ENCODE data around the gene CNIH2. TPM values are rescaled to one million over a fixed set of nuclear protein-coding genes. Genes with fewer than 3 reads are reported as not detected.
"Not testable (repeated sequence)": the region's sequence is repeated elsewhere in the genome, so short reads cannot be mapped to it uniquely, and the experiment has no call there.

The CNIH2 gene
- total and polyA plus RNA-seq, 2 experiments from 2014 or later: 4.3 to 9.2 TPM

GRCh38 chr11:66275984-66276612 is 1.9 kb upstream of the CNIH2 start (continued):
- TF ChIP-seq CTCF (conservative IDR thresholded peaks at IDR 0.05; ENCODE audit: low read depth in 2 of 2) (no peak), ETS1 (IDR thresholded peaks at IDR 0.05) (no peak), ZNF114 (CRISPR knock-in tag; IDR thresholded peaks at IDR 0.05) (no peak)

GRCh38 chr11:66276619-66277018 is 1.4 kb upstream of the CNIH2 start:
- ATAC-seq; H3F3A ChIP-seq (replicated peaks; ENCODE audit: low read depth); H3K4me1 ChIP-seq (ENCODE audit: insufficient read depth); H3K4me3 ChIP-seq; H2AFZ ChIP-seq; H3K27ac ChIP-seq (ENCODE audit: low read depth); H3K79me2 ChIP-seq (replicated peaks; ENCODE audit: insufficient read depth); H3K4me2 ChIP-seq; H3K9me2 ChIP-seq (ENCODE audit: insufficient read depth); H3K27me3 ChIP-seq (ENCODE audit: insufficient read depth); H4K20me1 ChIP-seq (replicated peaks; ENCODE audit: insufficient read depth); H3K27ac Mint-ChIP-seq; H3K9me3 Mint-ChIP-seq; H3K36me3 ChIP-seq (ENCODE audit: insufficient read depth); DNase-seq (ENCODE audit: low spot score); H3K4me3 Mint-ChIP-seq: not testable (repeated sequence)
- H3K36me3 Mint-ChIP-seq (ENCODE audit: low read depth): peaks cover 27% of the 10 kb centered on the region
- H3K27me3 Mint-ChIP-seq (ENCODE audit: insufficient read depth, low read depth, poor library complexity): peaks cover 23% of the 10 kb centered on the region
- peaks cover 20% of the 10 kb centered on the region for H3K4me1 Mint-ChIP-seq

GRCh38 chr11:66277064-66277463 is 911 bp upstream of the CNIH2 start:
- ATAC-seq; H3F3A ChIP-seq (replicated peaks; ENCODE audit: low read depth); H3K9me3 Mint-ChIP-seq; H3K79me2 ChIP-seq (replicated peaks; ENCODE audit: insufficient read depth); H3K27ac ChIP-seq (ENCODE audit: low read depth); DNase-seq (ENCODE audit: low spot score); H3K27ac Mint-ChIP-seq; H3K9me2 ChIP-seq (ENCODE audit: insufficient read depth); H2AFZ ChIP-seq; H3K36me3 ChIP-seq (ENCODE audit: insufficient read depth); H4K20me1 ChIP-seq (replicated peaks; ENCODE audit: insufficient read depth); H3K4me1 ChIP-seq (ENCODE audit: insufficient read depth); H3K27me3 ChIP-seq (ENCODE audit: insufficient read depth): not testable (repeated sequence)
- peaks cover 22% of the 10 kb centered on the region for H3K36me3 Mint-ChIP-seq (ENCODE audit: low read depth)
- H3K27me3 Mint-ChIP-seq (ENCODE audit: insufficient read depth, low read depth, poor library complexity): peaks cover 24% of the 10 kb centered on the region
- H3K4me1 Mint-ChIP-seq: peaks cover 23% of the 10 kb centered on the region
- H3K4me3 Mint-ChIP-seq: peak overlapping the region; percentile 57; the same call in 2 of the 3 replicates
- H3K4me3 ChIP-seq: peak overlapping the region; percentile 73
- H3K4me2 ChIP-seq: peak overlapping the region; percentile 91

- H3K27ac ChIP-seq (ENCODE audit: low read depth): no peak overlapping the region
- peaks cover 32% of the 10 kb centered on the region for H3K4me1 Mint-ChIP-seq
- 0 out of 2 replicates have a peak, but pooled peaks cover 11% of the 10 kb centered on the region for H3F3A ChIP-seq (replicated peaks; ENCODE audit: low read depth)
- peak overlapping the region; percentile 53 for H3K4me3 ChIP-seq
- no peak for ATAC-seq
- H4K20me1 ChIP-seq (replicated peaks; ENCODE audit: insufficient read depth): no peaks in the 10 kb centered on the region; the same call in 1 of the 2 replicates
- DNase-seq (ENCODE audit: low spot score): peak; percentile 76
- peaks cover 26% of the 10 kb centered on the region for H3K27me3 Mint-ChIP-seq (ENCODE audit: insufficient read depth, low read depth, poor library complexity)
- no peak overlapping the region for H3K27ac Mint-ChIP-seq
- H3K36me3 ChIP-seq (ENCODE audit: insufficient read depth): no peaks in the 10 kb centered on the region
- H3K36me3 Mint-ChIP-seq (ENCODE audit: low read depth): peaks cover 8% of the 10 kb centered on the region
- peak overlapping the region; percentile 73 for H3K4me3 Mint-ChIP-seq
- peaks cover 9% of the 10 kb centered on the region for H3K4me1 ChIP-seq (ENCODE audit: insufficient read depth)
- no peak overlapping the region for H2AFZ ChIP-seq
- no peaks in the 10 kb centered on the region for H3K9me2 ChIP-seq (ENCODE audit: insufficient read depth)
- no peaks in the 10 kb centered on the region for H3K27me3 ChIP-seq (ENCODE audit: insufficient read depth)
- no peaks in the 10 kb centered on the region for H3K79me2 ChIP-seq (replicated peaks; ENCODE audit: insufficient read depth)
- H3K4me2 ChIP-seq: peak overlapping the region; percentile 86
- H3K9me3 Mint-ChIP-seq: no peaks in the 10 kb centered on the region
- no peak for TF ChIP-seq ZNF114 (CRISPR knock-in tag; IDR thresholded peaks at IDR 0.05)
- no peak for TF ChIP-seq CTCF (conservative IDR thresholded peaks at IDR 0.05; ENCODE audit: low read depth in 2 of 2)
- no peak for TF ChIP-seq JUNB (IDR thresholded peaks at IDR 0.05; ENCODE audit: unreplicated experiment)
- no peak for TF ChIP-seq ZNF331 (CRISPR knock-in tag; IDR thresholded peaks at IDR 0.05; ENCODE audit: low read depth)
Observed at GRCh38 chr11:66278363-66279091, 552 bp downstream of the CNIH2 start.

All from GM23338 (cell line).